Islet of Langerhans (tissue), 1 donor: Measurements from ENCODE around the gene ZNF483.
"Not testable (repeated sequence)": the region's sequence is repeated elsewhere in the genome, so short reads cannot be mapped to it uniquely, and the experiment has no call there.

Source experiments
- FAIRE-seq: peaks from one replicate; lab custom pipeline; 2011; peaks lifted over from hg19 to GRCh38; lab: Jason Lieb, UNC

Gene ZNF483

GRCh38 chr9:111525056-111525977, at the start of gene ZNF483:
Gene ZNF483 (plus strand): TSS chr9:111525179. CDS start chr9:111527396, 2,217 bp downstream.
- FAIRE-seq: no peak

DNA sequence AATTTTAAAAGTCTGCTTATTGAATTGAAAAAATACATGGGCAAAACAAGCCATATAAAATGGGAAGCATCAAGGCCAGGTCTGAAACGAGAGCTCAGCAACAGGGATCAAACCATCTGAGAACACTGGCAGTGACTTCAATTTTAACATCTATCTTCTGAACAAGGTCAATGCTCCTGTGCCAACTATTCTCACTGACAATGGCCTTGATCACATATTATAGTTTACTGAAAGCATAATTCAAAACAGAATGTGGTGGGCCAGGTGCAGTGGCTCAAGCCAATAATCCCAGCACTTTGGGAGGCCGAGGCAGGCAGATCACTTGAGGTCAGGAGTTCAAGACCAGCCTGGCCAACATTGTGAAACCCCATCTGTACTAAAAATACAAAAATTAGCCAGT, 49.8 kb upstream of the ZNF483 start:
- FAIRE-seq: no peak

DNA sequence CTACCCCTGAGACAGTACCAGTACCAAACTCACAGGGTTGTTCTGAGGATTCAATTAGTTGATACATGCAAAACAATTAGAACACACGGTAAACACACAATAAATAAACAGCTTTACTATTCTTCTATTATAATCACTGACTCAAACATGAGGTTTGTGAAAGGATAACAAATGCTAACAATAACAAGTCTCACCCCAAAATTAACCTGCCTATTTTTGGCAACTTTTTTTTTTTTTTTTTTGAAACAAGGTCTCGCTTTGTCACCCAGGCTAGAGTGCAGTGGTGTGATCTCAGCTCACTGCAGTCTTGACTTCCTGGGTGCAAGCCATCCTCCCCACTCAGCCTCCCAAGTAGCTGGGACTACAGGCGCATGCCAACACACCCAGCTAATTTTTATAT, 47.3 kb upstream of the ZNF483 start:
- FAIRE-seq: no peak

DNA sequence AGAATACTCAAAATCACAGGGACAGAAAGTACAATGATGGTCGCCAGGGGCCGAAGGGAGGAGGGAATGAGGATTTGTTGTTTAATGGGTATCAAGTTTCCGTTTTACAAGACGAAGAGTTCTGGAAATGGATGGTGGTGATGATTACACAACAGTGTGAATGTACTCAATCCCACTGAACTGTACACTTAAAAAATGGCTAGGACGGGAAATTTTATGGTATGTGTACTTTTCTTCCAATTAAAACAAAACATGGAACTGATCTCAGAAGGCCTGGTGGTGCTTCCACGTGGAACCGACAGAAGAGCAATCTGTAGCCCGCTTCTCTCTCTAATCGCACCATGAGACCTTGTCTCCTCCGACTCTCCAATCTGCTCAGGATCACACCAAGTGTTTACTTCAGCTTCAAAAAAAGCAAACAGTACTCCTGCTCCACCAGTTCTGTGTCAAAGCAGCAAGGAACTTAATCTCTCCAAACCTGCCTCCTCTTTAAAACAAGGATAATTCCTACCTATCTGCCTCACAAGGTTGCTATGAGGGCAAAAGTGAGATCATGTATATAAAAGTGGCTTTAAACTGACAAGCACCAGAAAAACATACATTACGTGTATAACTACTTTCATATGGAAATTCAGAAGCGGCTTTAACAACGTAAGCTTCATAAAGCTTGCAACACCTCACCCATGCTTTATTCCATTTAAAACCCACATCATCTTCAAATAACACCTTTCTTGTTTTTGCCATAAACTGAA, 42.9 kb upstream of the ZNF483 start:
- no peak for FAIRE-seq

- no peak for FAIRE-seq
Measured at GRCh38 chr9:111482694-111483438, 42.1 kb upstream of the ZNF483 start.

- FAIRE-seq: no peak
Measured at GRCh38 chr9:111483439-111483857, 41.5 kb upstream of the ZNF483 start.

- FAIRE-seq: no peak
Measured at GRCh38 chr9:111483858-111484571, 41.0 kb upstream of the ZNF483 start, which contains the start of gene ECPAS. Gene ECPAS (minus strand): TSS chr9:111484383. CDS start chr9:111472918, 11,465 bp downstream.

GRCh38 chr9:111484572-111484894, 40.4 kb upstream of the ZNF483 start:
- FAIRE-seq: no peak

DNA sequence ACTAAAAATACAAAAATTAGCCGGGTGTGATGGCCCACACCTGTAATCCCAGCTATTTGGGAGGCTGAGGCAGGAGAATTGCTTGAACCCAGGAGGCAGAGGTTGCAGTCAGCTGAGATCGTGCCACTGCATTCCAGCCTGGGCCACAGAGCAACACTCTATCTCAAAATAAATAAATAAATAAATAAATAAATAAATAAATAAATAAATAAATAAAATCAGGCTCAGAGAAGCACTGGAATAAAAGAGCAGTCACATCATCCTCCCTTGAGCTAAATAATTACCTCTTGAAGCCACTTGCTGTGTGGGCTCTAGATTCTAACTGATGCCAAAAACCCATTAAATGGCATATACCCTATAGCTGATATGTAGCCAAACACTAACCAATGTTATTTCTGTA, 27.8 kb upstream of the ZNF483 start:
- not testable (repeated sequence) for FAIRE-seq

GRCh38 chr9:111501005-111501562, 23.9 kb upstream of the ZNF483 start:
- FAIRE-seq: no peak

DNA sequence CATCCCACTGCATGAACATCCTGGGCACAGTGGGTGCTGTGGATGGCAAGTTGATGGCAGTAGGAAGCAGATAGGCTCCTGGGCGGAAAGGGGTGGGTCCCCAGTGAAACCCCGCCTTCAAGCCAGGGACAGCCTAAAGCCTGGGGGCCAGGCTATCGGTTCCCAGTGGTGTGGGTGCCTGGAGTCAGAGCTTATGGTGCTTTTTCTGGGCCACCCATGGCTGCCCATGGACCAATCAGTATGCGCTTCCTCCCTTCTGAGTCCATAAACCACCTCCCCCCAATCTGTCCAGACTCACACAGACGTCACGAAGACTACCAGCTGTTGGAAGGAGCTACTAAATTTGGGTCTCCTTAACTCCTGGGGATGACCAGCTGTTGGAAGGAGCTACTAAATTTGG, 23.3 kb upstream of the ZNF483 start:
- FAIRE-seq: no peak

DNA sequence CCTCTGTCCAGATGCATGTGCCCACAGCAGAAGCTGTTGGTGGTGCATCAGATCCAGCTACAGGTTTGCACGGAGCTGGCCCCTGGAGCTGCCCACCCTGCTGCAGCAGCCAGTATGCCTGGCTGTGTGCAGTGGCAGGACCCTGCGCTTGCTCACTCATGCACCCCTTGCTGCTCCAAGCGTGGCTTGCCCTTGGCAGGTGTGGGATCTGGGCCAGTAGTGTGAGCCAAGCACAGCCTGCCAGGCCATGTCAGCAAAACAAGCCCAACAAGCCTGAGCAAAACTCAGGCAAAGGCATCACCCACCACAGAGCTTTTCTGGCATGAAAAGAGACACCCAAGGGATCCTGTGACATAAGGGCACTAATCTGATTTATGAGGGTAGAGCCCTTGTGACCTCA, 22.5 kb upstream of the ZNF483 start:
- FAIRE-seq: no peak

DNA sequence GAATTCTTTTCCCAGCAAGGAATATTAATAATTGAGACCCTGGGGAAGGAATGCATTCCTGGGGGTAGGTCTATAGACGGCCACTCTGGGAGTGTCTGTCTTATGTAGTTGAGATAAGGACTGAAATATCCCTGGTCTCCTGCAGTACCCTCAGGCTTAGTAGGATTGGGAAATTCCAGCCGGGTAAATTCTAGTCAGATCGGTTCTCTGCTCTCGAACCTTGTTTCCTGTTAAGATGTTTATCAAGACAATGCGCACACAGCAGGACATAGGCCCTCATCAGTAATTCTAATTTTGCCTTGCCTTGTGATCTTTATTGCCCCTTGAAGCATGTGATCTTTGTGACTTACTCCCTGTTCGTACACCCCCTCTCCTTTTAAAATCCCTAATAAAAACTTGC, 13.4 kb upstream of the ZNF483 start:
- FAIRE-seq: not testable (repeated sequence)

DNA sequence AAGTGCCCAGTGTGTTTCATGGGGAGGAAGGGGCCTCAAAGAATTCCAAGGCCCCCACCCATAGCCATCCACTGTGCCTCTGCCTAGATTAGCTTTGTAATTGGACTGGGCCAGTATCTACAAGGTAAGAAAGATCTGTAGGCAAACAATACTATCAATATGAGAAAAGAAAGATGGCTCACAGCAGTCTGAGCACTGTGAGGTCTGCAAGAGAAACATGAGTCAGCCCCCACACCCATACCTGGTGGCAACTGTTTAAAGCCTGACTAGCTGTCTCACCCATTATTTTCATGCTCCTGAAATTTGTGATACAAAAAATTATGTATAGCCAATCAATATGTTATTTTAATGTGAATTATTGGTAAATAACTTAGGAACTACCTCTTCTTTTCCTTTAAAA, 10.0 kb upstream of the ZNF483 start:
- no peak for FAIRE-seq

DNA sequence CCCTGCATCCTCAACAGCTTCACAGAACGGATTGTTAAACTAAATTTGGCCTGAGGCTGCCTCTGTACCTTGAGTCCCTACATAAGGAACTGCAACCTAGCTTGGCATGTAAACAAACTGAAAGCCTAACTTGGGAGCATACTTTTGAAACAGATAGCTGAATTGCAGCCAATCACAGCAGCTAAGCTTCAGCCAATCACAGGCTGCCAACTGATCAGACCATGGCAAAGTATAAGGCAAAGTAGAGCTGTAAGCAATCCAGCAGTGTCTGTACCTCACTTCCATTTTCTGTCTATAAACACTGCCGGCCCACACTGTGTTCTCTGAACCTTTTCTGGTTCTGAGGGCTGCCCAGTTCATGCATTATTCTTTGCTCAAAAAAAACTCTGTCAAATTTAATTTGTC, 8.9 kb upstream of the ZNF483 start:
- FAIRE-seq: no peak

DNA sequence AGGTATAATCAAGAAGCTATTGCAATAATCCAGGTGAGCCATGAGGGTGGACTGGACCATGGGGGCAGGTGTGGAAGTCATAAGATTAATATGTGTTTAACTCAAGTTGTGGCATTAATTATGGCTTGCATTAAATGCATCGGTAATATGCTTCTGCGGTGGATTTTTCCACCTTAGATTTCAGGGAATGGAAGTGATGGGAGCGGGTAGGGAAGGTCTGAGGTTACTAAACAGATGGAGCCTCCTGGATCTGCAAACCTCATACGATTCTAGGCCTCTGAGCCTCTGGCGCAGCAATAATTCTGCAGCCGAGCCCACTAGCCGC, 286 bp upstream of the ZNF483 start:
- no peak for FAIRE-seq

- no peak for FAIRE-seq
Measured at GRCh38 chr9:111527347-111527746, 2.4 kb downstream of the ZNF483 start.

DNA sequence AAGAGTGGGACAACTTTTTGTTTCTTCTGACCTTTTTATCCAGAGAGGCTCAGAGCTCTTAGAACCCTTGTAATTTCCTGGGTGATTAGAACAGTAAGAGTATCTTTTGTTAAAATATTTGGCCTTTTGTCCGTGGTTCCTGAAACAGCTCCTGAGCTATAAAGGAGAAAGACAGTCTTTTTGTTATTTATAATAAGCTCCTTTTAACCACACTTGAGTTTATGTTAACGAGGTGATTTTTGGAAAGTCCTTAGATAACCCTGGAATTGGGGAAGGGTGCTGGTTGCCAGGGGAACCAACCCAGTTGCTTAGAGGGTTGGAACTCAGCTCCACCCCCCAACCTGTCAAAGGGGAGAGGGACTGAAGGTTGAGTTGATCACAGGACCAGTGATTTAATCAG, 4.8 kb downstream of the ZNF483 start:
- no peak for FAIRE-seq

DNA sequence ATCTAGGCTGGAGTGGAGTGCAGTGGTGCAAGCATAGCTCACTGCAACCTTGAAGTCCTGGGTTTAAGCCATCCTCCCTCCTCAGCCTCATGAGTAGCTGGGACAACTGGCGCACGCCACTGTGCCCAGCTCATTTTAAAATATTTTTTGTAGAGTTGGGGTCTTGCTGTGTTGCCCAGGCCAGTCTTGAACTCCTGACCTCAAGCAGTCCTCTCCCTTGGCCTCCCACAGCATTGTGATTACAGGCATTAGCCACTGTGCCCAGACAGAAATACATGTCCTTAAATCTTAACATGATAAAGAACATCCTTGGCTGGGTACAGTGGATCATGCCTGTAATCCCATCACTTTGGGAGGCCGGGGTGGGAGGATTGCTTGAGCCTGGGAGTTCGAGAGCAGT, 6.7 kb downstream of the ZNF483 start:
- no peak for FAIRE-seq

DNA sequence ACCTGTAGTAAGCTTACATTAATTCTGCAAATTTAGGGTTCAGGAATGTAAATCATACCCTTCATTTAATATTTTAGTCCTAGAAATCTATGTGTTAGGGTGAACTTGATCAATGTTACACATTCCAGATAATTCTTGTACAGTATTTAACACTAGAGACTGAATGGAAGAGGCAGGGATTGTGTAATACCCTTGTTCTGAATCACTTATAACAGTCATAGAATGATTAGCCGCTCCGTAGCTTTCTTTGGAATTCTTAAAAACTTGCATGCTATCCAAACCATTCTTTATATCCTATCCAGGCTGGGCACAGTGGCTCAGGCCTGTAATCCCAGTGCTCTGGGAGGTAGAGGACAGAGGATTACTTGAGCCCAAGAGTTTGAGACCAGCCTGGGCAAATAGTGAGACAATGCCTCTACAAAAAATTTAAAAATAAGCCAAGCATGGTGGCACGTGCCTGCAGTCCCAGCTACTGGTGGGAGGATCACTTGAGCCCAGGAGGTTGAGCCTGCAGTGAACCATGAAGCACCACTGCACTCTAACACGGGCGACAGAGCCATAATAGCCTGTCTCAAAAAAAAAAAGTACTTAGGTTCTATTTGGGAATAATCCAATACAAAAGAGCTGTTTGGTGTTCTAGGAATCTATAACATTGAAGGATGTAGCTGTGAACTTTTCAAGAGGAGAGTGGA, 8.3 kb downstream of the ZNF483 start:
- no peak for FAIRE-seq
